GM12878 (cell line): ENCODE data around the gene DENND6B. TPM values are rescaled to one million over a fixed set of nuclear protein-coding genes. Genes with fewer than 3 reads are reported as not detected.

Experiments
- ATAC-seq: fragments of 200-7000 bp; cut with Tn5 transposase; 3 replicates; pipeline ENCODE4 v1.9.1; 2020; ENCODE audit warnings: mild to moderate bottlenecking, moderate library complexity
- BruUV-seq: library from RNA; stranded (reverse); fragments of 400-500 nt; replicated peaks from 2 replicates; lab custom pipeline; 2021; lab: Mats Ljungman, UMichigan
- CTCF ChIA-PET: fragments of 300-600 bp; sonication (Branson Sonifier 250); formaldehyde crosslinking; extraction: SDS; loops from one replicate; lab custom pipeline; 2021; ENCODE audit warnings: inconsistent platforms; lab: Yijun Ruan, JAX
- POLR2A ChIA-PET: fragments of 350-600 bp; formaldehyde crosslinking; extraction: SDS; loops from one replicate; lab custom pipeline; 2021; ENCODE audit warnings: inconsistent platforms; lab: Charles Lee
- RAD21 ChIA-PET: fragments of 300-600 bp; sonication (Branson Sonifier 250); formaldehyde crosslinking; loops from one replicate; lab custom pipeline; 2023; ENCODE audit warnings: antibody characterized with exemption; ENCODE audit not compliant: unreplicated experiment; lab: Charles Lee
- SMC1A ChIA-PET: fragments of 300-600 bp; sonication (Branson Sonifier 250); formaldehyde crosslinking; loops from one replicate; lab custom pipeline; 2023; ENCODE audit not compliant: unreplicated experiment, uncharacterized antibody; lab: Charles Lee
- DNase-seq: peaks from one replicate; pipeline ENCODE4 v3.0.0-alpha.2; 2011; ENCODE audit warnings: low read depth, low spot score
- FAIRE-seq: peaks from 3 replicates; lab custom pipeline; 2011; peaks lifted over from hg19 to GRCh38; lab: Jason Lieb, UNC
- H2AFZ ChIP-seq: 2 replicates; pipeline ENCODE4 v1.6.0; 2011; ENCODE audit warnings: low read depth, low read length, control low read depth; ENCODE audit not compliant: control insufficient read depth
- H3K27ac ChIP-seq: 2 replicates; pipeline ENCODE4 v1.5.1; 2011; ENCODE audit warnings: control low read depth; ENCODE audit not compliant: control insufficient read depth, insufficient read depth
- H3K27me3 ChIP-seq, 2 experiments: replicated peaks in 1 of 2; 2 replicates each; pipeline versions ENCODE4 v1.6.0 to v1.6.1; 2011; ENCODE audit warnings: low read length in 1 of 2; ENCODE audit not compliant: control insufficient read depth in 2 of 2, insufficient read depth in 2 of 2
- H3K36me3 ChIP-seq, 2 experiments: 2 replicates each; pipeline ENCODE4 v1.5.1; 2011; ENCODE audit warnings: low read length in 1 of 2; ENCODE audit not compliant: control insufficient read depth in 2 of 2, insufficient read depth in 2 of 2
- H3K4me1 ChIP-seq: 2 replicates; pipeline ENCODE4 v1.6.1; 2011; ENCODE audit warnings: mild to moderate bottlenecking, low read length, moderate library complexity, mixed read lengths; ENCODE audit not compliant: control insufficient read depth, insufficient read depth
- H3K4me2 ChIP-seq: 2 replicates; pipeline ENCODE4 v1.6.0; 2011; ENCODE audit warnings: control low read depth; ENCODE audit not compliant: control insufficient read depth, insufficient read depth
- H3K4me3 ChIP-seq: fragments of 200-600 bp; sonication (generic); 2 replicates; pipeline ENCODE4 v1.5.1; 2016
- H3K79me2 ChIP-seq: 2 replicates; pipeline ENCODE4 v1.6.0; 2011; ENCODE audit warnings: low read length; ENCODE audit not compliant: control insufficient read depth, insufficient read depth
- H3K9ac ChIP-seq: 2 replicates; pipeline ENCODE4 v1.8.0; 2011; ENCODE audit warnings: low read length, control low read depth, mixed read lengths; ENCODE audit not compliant: control insufficient read depth, insufficient read depth
- H3K9me3 ChIP-seq: replicated peaks from 3 replicates; pipeline ENCODE4 v1.5.1; 2011; ENCODE audit warnings: mild to moderate bottlenecking, low read length; ENCODE audit not compliant: control insufficient read depth, insufficient read depth
- H4K20me1 ChIP-seq: 2 replicates; pipeline ENCODE4 v1.6.0; 2011; ENCODE audit not compliant: control insufficient read depth, insufficient read depth
- CHD1 ChIP-seq: IDR thresholded peaks from 2 replicates; pipeline ENCODE4 v1.6.1; 2012; ENCODE audit warnings: low read depth, low read length, improper control_type of control experiment
- CHD4 ChIP-seq: fragments of 200-600 bp; sonication (generic); IDR thresholded peaks from 2 replicates; pipeline ENCODE4 v1.6.1; 2016; ENCODE audit warnings: mild to moderate bottlenecking
- E4F1 ChIP-seq: fragments of 450-650 bp; IDR thresholded peaks from 2 replicates; pipeline ENCODE4 v1.6.1; 2018; ENCODE audit warnings: borderline replicate concordance, mild to moderate bottlenecking; ENCODE audit not compliant: partially characterized antibody
- PAX5 ChIP-seq: IDR thresholded peaks from 2 replicates; pipeline ENCODE4 v1.6.1; 2011; ENCODE audit warnings: low read depth, low read length, borderline replicate concordance
- RUNX3 ChIP-seq: IDR thresholded peaks from 2 replicates; pipeline ENCODE4 v1.6.1; 2012; ENCODE audit warnings: low read length, inconsistent platforms
- SUPT20H ChIP-seq: IDR thresholded peaks from 2 replicates; pipeline ENCODE4 v1.6.1; 2011; ENCODE audit warnings: low read depth, mild to moderate bottlenecking, low read length, moderate library complexity, borderline replicate concordance; ENCODE audit not compliant: control insufficient read depth
- ZBTB33 ChIP-seq: fragments of 450-650 bp; IDR thresholded peaks from 2 replicates; pipeline ENCODE4 v1.6.1; 2017; ENCODE audit warnings: mild to moderate bottlenecking
- WGBS: methylation state at CpG from one replicate; pipeline ENCODE4 v1.1.6; 2016; ENCODE audit warnings: low lambda C conversion rate; ENCODE audit not compliant: insufficient replicate concordance, insufficient coverage; ENCODE audit errors: missing lambda C conversion rate; 5-methylcytosine and 5-hydroxymethylcytosine counted together
- in situ Hi-C: fragments of 300-500 bp; cut with MboI; formaldehyde crosslinking; loops from 9 replicates; pipeline ENCODE4 v1.14.3; 2018; ENCODE audit warnings: mixed read lengths
- intact Hi-C: fragments of 100-400 bp; cut with micrococcal nuclease; formaldehyde crosslinking; loops from one replicate; pipeline ENCODE4 v1.14.2; 2022; ENCODE audit not compliant: unreplicated experiment
- polyA plus RNA-seq, 11 experiments: library from polyadenylated mRNA; depleted of rRNA in 4 of 11; unstranded in 6 of 11; stranded (reverse) in 5 of 11; fragments of >200 nt; fragmentation: Nextera tagmentation in 4 of 11; fragmentation: Illumina TruSeq in 1 of 11; extraction: Ambion mirVana in 4 of 11; extraction: Trizol in 1 of 11; gene quantifications; 1 replicate in 1 of 11; 2 replicates in 10 of 11; pipeline versions ENCODE4 v1.2.1 to v1.2.3, GENCODE V29; 2011 to 2016; ENCODE audit warnings: inconsistent platforms in 2 of 11, missing spikeins in 2 of 11, low read depth in 1 of 11
- total RNA-seq, 4 experiments: library from RNA; depleted of rRNA in 3 of 4; stranded (reverse); fragments of >200 nt in 3 of 4; fragmentation: Illumina TruSeq in 1 of 4; extraction: Trizol in 1 of 4; gene quantifications; 2 replicates each; pipeline versions ENCODE4 v1.2.1 to v1.2.3, GENCODE V29; 2013 to 2021
- TF ChIP-seq, protein P1 (sequence below): IDR thresholded peaks from 2 replicates; pipeline ENCODE4 v1.6.1; 2012; ENCODE audit warnings: low read depth, low read length, improper control_type of control experiment

The DENND6B gene
- total and polyA plus RNA-seq, 10 of the 15 experiments (the other 5 are each of a cell fraction or from before 2014, with no cell fraction given) = 0.72 to 11.3 (median 6.2) TPM

DNA sequence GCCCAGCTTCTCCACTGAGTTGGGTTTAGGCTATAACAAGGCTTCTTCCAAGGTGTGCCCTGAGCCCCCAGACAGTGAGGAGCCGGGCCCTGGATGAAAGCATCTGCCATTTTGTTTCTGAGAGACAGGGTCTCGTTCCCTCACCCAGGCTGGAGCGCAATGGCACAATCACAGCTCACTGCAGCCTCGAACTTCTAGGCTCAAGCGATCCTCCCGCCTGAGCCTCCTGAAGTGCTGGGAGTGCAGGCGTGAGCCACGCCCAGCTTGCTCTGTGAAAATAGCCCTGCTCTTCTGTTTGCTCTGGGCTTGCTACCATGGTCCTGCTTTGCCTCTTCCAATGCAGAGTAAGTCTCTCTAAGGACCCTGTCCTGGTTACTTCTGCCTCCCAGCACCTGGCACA lies 6.7 kb downstream of the DENND6B start:
- intact Hi-C loops = no loop called here
- TF ChIP-seq RUNX3 (no peak), ZBTB33 (no peak)
- ATAC-seq (no peak), FAIRE-seq (no peak), DNase-seq (no peak)
- H3K27me3 ChIP-seq = no peaks in the 10 kb centered on the region
- H3K4me1 ChIP-seq = peaks cover 9% of the 10 kb centered on the region
- H3K36me3 ChIP-seq = no peaks in the 10 kb centered on the region
- no peak overlapping the region for H3K9ac ChIP-seq
- peaks cover 1% of the 10 kb centered on the region; the same call in 1 of the 2 replicates for H3K79me2 ChIP-seq
- no peak overlapping the region for H3K4me3 ChIP-seq
- H3K4me2 ChIP-seq = no peak overlapping the region
- no peaks in the 10 kb centered on the region for H3K9me3 ChIP-seq
- ChIA-PET POLR2A (no interaction called here), SMC1A (no interaction called here), RAD21 (interaction anchor here (0.5 kb wide), 1 partner anchor 12 kb away, joined by 4 read pairs; no protein-coding TSS in a partner anchor), CTCF (interaction anchor here (1.8 kb wide), 1 partner anchor 44 kb away, joined by 4 read pairs; no protein-coding TSS in a partner anchor)
- in situ Hi-C loops = no loop called here
- 77% methylated on average over 8 of the region's 8 CpGs for WGBS
- H3K27ac ChIP-seq = no peak overlapping the region
- BruUV-seq = no TSS peak
- no peak overlapping the region for H2AFZ ChIP-seq
- H4K20me1 ChIP-seq = no peaks in the 10 kb centered on the region

DNA sequence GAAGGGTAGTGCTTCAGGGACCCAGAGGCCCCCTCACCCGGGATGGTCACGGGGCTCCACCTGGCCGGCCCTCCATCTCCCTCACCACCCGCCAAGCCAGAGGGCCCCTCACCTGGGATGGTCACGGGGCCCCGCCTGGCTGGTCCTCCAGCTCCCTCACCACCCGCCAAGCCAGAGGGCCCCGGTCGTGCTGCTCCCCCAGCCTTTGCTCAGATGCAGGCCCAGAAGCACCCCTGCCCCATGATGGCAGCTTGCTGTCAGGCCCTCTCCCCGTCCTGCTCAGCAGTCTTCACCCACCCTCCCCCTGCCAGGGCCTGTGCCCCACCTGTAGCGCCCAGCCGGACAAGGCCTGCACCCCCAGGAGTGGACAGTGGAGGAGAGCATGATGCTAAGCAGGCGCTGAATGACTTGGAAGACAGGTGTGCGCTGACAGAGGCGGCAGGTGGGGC lies 7.3 kb downstream of the DENND6B start:
- in situ Hi-C loops = no loop called here
- no peaks in the 10 kb centered on the region for H3K36me3 ChIP-seq
- H3K4me1 ChIP-seq = peaks cover 13% of the 10 kb centered on the region
- ChIA-PET SMC1A (no interaction called here), POLR2A (no interaction called here), RAD21 (interaction anchor here (0.9 kb wide), 1 partner anchor 44 kb away, joined by 3 read pairs; no protein-coding TSS in a partner anchor), CTCF (interaction anchor here (1.8 kb wide), 1 partner anchor 44 kb away, joined by 4 read pairs; no protein-coding TSS in a partner anchor)
- ATAC-seq = no peak
- H3K79me2 ChIP-seq = peaks cover 1% of the 10 kb centered on the region; the same call in 1 of the 2 replicates
- H2AFZ ChIP-seq = no peak overlapping the region
- no TSS peak for BruUV-seq
- no peak overlapping the region for H3K9ac ChIP-seq
- H3K9me3 ChIP-seq = no peaks in the 10 kb centered on the region
- H3K4me3 ChIP-seq = no peak overlapping the region
- no peaks in the 10 kb centered on the region for H4K20me1 ChIP-seq
- DNase-seq = no peak
- no peak for FAIRE-seq
- intact Hi-C loops = no loop called here
- H3K27me3 ChIP-seq = no peaks in the 10 kb centered on the region
- no peak overlapping the region for H3K4me2 ChIP-seq
- H3K27ac ChIP-seq = no peak overlapping the region
- 84% methylated on average over 8 of the region's 15 CpGs for WGBS
- no peak for TF ChIP-seq SUPT20H
- TF ChIP-seq PAX5 = no peak
- TF ChIP-seq, protein P1, sequence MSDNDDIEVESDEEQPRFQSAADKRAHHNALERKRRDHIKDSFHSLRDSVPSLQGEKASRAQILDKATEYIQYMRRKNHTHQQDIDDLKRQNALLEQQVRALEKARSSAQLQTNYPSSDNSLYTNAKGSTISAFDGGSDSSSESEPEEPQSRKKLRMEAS = no peak
- TF ChIP-seq CHD4 = no peak
- TF ChIP-seq CHD1 = no peak
- TF ChIP-seq E4F1 = no peak
